RPMI7951 (cell line): ENCODE measurements around the gene PDE4DIP. TPM values are rescaled to one million over a fixed set of nuclear protein-coding genes. Genes with fewer than 3 reads are reported as not detected.
"Not testable (repeated sequence)": the region's sequence is repeated elsewhere in the genome, so short reads cannot be mapped to it uniquely, and the experiment has no call there.

Experiments
- DNase-seq: peaks from one replicate; pipeline ENCODE4 v3.0.0-alpha.2; 2012; ENCODE audit warnings: low read depth
- total RNA-seq: library from RNA; depleted of rRNA; stranded (reverse); fragments of >200 nt; shearing (Covaris generic); gene quantifications from 2 replicates; pipeline ENCODE4 v1.2.3, GENCODE V29; 2014; rRNA removed

Gene PDE4DIP
- 18.4 and 18.9 TPM in 2 replicates for total RNA-seq

GRCh38 chr1:148844220-148844619 lies at the start of gene PDE4DIP:
Gene PDE4DIP (plus strand): TSS chr1:148844428. CDS start chr1:148844775, 347 bp downstream.
- DNase-seq, result not testable (repeated sequence)

GRCh38 chr1:148808268-148808928 lies 35.8 kb upstream of the PDE4DIP start:
- DNase-seq, result not testable (repeated sequence)

DNA sequence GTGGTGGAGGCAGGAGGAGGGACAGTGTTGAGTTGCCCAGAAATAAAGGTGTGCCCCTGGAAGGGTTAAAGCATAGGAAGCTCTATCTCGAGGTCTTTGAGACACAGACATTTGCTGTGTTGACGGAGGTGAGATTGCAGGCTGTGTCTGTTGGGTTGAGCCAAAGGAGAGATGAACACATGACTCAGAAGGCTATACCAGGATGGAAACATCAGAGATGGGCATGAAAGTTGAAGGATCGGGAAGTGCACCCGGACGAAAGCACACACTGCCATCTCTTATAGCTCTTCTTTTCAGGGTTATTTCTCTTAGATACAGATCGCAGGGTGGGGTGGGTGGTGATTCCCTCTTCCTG lies 35.3 kb upstream of the PDE4DIP start:
- DNase-seq, result not testable (repeated sequence)

- DNase-seq, result not testable (repeated sequence)
Observed at GRCh38 chr1:148822180-148822579, 22.0 kb upstream of the PDE4DIP start.

- not testable (repeated sequence) for DNase-seq
Observed at GRCh38 chr1:148823822-148824221, 20.4 kb upstream of the PDE4DIP start.

DNA sequence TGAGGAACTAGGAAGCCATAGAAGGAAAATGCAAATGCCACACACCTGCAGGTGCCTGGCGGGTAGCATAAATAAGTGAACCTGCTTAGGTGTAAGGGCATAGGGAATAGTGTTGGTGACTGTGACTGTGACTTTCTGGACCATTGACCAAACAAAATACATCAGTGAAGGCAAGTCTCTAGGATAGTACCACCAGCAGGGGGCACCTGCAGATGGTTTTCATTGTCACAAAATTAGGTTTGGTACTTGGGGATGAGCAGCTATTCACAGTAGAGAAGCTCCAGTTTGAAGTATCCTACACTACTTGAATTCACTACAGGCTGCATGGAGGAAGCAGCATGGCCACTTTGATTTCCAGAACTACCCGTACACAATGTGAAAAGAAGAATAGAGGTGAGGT lies 19.2 kb upstream of the PDE4DIP start:
- not testable (repeated sequence) for DNase-seq

DNA sequence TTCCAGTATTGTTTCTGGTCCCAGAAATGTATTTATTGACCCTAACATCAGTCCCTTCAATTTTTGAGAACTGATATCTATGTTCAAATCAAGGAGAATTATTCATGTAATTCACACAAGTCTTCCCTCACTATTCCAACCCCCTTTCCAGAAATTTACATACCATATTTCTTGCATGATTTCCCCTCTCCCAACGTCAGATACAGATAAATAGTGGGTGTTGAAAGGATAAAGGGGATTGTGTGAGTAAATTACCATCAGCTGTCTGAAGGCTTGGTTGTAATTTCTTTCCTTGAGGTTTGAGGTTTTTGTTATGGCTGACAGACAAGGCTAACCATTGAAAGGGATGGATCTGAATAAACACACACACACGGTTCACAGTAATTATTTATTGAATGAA lies 15.7 kb upstream of the PDE4DIP start:
- not testable (repeated sequence) for DNase-seq

DNA sequence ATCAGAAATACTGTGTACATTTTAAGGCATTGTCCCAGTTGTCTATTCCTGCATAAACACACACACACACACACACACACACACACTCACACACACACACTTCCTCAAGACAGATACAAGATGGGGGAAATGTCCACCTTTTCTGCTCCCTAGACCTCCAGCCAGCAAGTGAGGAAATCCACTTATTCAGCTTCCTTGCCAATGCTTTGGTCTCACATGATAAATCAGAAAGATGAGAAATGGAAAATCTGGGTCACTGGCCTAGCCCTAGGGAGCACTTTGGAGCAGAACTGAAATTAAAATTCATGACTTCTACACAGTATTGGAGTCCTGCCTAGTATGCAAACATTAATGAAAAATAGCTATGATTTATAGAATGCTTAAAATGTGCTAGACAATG lies 15.3 kb upstream of the PDE4DIP start:
- not testable (repeated sequence) for DNase-seq

DNA sequence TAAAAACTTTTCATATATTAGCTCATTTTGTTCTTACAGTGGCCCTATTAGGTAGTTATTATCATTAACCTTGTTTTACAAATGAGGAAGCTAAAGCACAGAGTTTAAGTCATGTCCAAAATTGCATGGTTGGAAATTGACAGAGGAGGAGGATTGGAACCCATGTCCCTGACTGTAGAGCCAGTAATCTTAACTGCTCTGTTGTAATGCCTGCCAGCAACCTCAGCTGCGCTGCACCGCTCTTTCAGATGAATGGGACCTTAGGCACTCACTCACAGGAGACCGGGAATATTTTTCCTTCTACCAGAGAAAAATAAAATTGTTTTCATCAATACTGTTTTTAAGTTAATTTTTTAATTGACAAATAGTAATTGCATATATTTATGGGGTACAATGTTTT lies 14.9 kb upstream of the PDE4DIP start:
- DNase-seq, result not testable (repeated sequence)

GRCh38 chr1:148841262-148841661 lies 3.0 kb upstream of the PDE4DIP start:
- not testable (repeated sequence) for DNase-seq

DNA sequence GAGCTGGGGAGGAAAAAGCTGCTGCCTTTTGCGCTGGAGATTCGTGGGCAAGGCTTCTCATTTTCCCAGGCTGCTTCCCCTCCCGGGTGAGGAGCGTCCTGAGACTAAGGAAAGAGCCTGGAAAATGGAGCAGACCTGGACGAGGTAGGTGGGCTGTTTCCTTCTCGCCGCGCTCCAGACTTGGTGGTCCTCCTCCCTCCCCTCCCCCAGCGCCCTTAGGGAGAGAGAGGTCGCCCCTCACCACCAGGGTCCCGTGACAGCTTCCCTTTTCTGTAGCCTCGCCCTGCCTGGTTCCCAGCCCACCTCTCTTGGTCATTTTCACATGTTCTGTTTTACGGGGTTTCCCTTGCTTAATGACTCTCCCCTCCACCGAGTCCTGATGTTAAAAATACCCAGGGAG lies 423 bp downstream of the PDE4DIP start:
- DNase-seq, result not testable (repeated sequence)

GRCh38 chr1:148845068-148845467 lies 840 bp downstream of the PDE4DIP start:
- DNase-seq, result not testable (repeated sequence)

GRCh38 chr1:148850347-148850746 lies 6.1 kb downstream of the PDE4DIP start:
- DNase-seq, result not testable (repeated sequence)

DNA sequence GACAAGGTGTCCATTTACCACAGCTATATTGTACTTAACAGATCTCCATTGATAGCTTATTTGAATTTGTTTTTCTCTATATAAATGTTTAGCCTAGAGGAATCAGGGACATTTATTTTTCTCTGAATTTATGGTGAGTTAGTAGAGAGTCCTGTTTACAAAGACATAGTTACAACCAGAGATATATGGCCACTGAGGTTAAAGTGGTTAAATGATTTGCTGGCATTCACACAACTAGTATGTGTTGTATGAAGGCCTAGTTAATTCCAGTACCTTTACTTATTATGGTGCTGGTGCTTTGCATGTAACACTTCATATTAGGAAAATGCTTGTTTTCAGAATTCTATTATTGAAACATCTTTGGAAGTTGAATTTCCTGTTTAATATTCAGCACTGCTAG lies 6.6 kb downstream of the PDE4DIP start:
- not testable (repeated sequence) for DNase-seq

DNA sequence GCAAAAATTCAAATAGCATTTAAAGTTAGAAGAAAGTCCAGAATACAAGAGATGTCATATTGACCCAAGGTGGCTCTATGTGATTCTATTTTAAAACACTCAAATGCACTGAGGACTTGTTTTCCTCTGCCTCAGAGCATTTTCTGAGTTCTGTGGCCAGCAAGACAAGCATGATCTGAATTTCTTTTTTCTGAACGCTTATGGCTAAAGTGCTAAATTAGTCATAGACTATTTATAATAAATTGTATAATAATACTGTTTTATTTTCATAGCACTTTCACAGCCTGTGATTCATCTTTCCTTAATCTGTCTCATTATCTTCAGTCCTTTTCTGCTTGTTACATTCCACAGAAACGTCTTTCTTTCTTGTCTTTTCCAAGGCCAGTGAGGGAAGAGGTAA lies 7.5 kb downstream of the PDE4DIP start:
- not testable (repeated sequence) for DNase-seq

- DNase-seq, result not testable (repeated sequence)
Observed at GRCh38 chr1:148853363-148853762, 9.1 kb downstream of the PDE4DIP start.

DNA sequence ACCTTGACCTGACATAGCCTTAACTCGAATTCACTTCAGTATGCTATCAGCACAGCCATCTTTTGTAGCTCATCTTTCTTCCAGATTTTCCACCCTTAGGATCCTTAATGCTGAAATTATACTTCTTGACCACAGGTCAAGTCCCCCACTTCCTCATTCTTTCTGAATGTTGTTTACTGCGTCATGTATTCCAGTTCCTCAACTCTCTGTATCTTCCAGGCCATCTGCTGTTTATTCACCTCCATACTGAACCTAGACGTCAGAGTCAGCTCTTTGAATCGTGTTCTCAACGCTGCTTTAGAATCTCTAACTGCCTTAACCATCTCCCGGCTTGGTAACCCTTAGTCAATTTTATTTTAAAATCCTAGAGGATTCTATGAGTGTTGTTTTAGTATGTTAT lies 9.8 kb downstream of the PDE4DIP start:
- not testable (repeated sequence) for DNase-seq

GRCh38 chr1:148855367-148855766 lies 11.1 kb downstream of the PDE4DIP start:
- not testable (repeated sequence) for DNase-seq

GRCh38 chr1:148860049-148860448 lies 15.8 kb downstream of the PDE4DIP start:
- not testable (repeated sequence) for DNase-seq

DNA sequence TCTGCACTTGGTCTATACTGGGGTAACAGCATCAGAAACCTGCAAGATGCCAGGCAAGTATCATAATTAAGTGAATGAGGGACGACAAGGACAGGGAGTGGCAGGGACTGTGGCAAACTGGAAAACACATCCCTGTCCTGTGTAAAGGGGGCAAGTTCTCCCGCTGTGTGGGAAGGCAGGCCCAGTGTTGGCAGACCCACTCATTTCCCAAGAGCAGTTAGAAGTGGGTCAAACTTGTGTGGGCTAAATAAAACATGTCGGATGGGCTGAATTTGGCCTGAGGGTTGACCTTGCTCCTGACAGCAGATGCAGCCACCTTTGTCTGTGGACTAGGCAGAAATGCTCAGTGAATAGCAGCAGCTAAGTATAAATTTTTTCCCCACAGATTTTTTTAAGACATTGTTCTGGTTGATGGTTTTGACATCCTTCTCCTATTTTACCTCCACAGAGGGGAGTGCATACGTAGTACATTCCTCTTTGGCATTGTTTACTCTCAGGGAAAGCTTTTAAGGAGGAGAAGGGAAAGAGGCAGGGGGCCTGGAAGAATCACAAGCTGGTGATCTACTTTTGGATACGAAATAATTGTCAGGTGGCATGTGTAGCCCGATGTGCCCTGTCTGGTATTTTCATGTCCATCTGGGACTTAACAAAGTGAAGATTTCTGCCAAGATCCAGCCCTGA lies 16.5 kb downstream of the PDE4DIP start:
- not testable (repeated sequence) for DNase-seq

- not testable (repeated sequence) for DNase-seq
Observed at GRCh38 chr1:148862590-148862989, 18.4 kb downstream of the PDE4DIP start.

DNA sequence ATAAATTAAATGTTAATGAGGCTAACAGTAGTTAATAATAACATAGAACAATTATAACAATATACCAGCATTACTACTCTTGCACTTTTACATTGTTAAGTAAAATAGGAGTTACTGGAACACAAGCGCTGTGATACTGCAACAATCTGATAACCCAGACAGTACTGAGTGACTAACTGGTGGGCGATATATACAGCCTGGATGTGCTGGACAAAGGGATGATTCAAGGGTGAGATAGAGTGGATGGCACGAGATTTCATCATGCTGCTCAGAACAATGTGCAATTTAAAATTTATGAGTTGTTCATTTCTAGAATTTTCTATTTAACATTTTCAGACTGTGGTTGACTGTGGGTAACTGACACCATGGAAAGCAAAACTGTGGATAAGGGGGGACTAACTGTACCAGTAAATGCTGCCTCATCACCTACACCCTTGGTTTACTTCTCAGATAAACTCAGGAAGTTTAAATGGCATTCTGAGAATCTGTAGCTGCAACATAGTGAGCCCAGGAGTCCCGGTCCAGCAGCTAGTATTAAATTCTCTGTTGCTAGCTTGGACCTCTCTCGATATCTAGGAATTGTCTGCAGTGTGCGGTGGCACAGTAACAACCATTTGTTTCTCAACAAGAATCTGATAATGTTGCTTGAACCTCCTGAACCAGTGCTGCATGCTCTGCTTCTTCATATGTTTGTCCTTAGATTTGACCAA lies 24.9 kb downstream of the PDE4DIP start:
- not testable (repeated sequence) for DNase-seq

DNA sequence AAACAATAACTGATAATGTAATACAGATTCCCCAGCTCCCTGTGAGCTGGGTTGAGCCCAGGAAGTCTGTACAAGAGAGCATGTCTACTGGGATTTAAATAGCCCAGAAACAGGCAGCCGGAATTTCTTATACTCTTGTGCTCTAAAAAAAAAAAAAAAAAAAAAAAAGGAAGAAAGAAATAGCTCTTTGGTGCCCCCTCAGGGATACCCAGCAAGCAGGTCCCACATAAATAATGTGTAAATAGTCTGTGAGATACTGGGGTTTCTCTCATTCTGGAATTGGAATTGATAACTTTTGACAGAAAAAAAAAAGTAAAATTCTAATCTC lies 25.4 kb downstream of the PDE4DIP start:
- DNase-seq, result not testable (repeated sequence)
